Stimulated activated CD4-positive, alpha-beta T cell treated with anti-CD3 and anti-CD28 coated beads, TNF-alpha, amount 100 ng/mL, for 24 hours (primary cell): ENCODE data around the gene KIF13A.
"Not testable (repeated sequence)": the region's sequence is repeated elsewhere in the genome, so short reads cannot be mapped to it uniquely, and the experiment has no call there.

ENCODE experiments used
- DNase-seq, 3 experiments: peaks; one replicate each; pipeline ENCODE4 v3.0.0-alpha.2; 2020; ENCODE audit warnings: low read depth in 3 of 3

The KIF13A gene

DNA sequence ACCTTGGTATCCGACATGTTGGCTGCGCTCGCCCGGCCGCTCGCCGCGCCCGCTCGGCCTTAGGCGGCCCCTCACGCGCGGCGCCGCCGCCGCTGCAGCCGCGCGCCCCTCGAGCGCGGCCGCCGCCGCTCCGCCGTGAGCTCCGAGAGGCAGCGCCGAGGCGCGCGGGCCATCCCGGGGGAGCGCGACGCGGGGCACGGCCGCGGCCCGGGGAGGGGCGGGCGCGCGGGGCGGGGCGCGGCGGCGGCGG lies at the start of gene KIF13A:
Gene KIF13A (minus strand): TSS at position 189 of the 250 bp plus-strand sequence. CDS start 172 bp downstream, at position 17.
- DNase-seq = no peak

DNA sequence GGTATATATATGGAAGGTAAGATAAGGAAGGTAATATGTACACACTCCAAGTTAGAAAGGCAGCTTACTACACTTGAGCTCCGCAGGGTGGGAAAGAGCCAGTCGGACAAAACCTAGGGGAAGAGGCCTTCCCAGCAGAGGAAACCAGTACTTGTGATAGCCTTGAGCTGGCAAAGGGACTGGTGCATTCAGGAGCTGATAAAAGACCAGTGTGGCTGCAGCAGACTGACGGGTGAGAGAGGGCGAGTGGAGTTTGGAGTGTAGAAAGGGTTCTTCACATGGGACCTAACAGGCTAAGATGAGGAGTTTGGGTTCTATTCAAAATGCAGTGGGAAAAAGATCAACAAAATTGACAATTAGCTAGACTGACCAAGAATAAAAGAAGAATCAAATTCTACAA lies 49.3 kb upstream of the KIF13A start:
- no peak for DNase-seq

DNA sequence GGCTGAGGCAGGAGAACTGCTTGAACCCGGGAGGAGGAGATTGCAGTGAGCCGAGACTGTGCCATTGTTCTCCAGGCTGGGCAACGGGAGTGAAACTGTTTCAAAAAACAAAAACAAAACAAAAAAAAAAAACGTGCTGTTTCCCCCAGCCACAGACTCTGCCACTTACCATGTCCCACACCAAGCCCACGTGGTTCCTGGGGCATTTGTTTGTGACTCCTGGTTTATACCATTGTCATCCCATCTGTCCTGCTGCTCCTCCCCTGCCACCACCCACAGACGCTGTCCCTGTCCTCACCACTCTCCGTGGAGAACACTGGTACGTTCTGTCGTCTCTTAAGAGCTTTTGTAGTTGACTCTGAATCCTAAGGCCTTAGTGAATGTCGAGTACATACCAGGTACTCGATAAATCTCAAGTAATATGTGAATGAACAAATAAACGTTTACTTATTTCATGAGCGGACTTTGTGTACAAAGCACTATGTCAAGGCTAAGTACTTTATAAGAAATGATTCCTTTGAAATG lies 48.0 kb upstream of the KIF13A start:
- no peak for DNase-seq

DNA sequence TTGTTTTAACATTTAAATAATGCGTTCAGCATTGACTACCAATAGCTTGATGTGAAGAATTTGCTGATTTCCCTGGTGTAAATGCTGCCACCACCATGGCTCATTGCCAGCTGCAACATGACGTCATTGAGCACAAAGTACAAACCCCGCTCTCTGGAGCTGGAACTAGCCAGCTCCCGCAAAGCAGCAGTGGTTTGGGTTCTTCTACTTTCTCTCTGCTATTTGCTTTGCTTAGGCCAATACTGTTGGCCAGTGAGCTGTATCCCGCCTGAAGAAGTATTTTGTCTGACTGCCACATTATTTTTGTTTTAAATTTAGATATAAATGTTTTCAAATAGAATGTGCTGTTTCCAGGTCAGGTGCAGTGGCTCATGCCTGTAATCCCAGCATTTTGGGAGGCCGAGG lies 47.4 kb upstream of the KIF13A start:
- no peak for DNase-seq

DNA sequence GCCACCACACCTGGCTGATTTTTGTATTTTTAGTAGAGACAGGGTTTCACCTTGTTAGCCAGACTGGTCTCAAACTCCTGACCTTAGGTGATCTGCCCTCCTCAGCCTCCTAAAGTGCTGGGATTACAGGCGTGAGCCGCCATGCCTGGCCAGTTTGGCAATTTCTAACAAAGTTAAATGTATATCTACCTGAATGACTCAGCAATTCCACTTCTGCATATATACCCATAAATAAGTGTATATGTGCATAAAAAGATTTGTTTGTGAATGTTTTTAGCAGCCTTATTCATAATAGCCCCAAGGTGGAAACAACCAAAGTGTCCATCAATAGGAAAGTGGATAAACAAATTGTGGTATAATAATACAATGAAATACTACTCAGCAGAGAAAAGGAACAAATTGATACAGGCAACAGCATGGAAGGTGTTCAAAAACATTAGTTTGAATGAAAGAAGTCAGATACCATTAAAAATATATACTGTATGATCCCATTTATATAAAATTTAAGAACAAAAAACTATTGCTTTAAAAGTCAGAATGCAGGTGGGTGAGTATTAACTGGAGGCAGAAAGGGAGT lies 44.3 kb upstream of the KIF13A start:
- no peak for DNase-seq

DNA sequence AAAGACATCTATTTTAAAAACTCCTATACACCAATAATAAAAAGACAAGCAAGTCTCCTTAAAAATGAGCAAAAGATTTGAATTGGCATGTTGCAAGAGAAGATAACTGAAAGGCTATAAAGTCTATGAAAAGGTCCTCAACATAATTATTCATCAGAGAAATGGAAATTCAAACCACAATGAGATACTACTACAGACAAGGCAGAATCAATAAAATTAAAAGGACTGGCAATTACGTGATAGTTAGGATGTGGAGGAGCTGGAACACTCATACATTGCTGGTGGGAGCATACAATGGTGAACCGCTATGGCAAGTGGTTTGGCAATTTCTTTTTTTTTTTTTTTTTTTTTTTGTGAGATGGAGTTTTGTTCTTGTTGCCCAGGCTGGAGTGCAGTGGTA lies 43.8 kb upstream of the KIF13A start:
- DNase-seq = no peak

DNA sequence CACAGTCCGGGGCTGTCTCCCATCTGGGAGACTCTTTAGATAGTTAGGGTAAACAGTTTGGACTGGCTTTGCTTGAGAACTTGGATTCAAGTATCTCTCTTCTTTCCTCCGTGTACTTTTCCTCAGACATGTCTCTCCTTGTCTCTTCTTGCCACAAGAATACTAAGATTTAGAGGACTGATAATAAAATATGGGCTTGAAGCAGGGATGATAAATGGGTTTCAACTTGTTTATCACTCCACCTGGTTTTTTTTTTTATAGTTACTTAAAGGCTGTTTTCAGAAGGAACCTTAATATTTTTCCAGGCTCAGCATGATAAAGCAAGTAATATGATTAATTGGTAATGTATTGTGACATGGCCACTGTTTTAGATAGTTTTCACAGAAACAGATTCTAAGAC lies 40.9 kb upstream of the KIF13A start:
- no peak for DNase-seq

DNA sequence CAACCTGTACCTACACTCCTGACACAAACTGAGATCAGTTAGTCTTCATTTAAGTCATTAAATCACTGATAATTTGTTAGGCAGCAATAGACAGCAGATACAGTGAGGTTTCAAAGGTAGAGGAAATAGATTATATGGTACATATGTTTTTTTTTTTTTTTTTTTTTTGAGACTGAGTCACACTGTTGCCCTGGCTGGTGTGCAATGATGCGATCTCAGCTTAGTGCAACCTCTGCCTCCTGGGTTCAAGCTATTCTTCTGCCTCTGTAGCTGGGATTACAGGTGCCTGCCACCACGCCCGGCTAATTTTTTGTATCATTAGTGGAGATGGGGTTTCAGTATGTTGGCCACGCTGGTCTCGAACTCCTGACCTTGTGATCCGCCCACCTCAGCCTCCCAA lies 38.2 kb upstream of the KIF13A start:
- no peak for DNase-seq

DNA sequence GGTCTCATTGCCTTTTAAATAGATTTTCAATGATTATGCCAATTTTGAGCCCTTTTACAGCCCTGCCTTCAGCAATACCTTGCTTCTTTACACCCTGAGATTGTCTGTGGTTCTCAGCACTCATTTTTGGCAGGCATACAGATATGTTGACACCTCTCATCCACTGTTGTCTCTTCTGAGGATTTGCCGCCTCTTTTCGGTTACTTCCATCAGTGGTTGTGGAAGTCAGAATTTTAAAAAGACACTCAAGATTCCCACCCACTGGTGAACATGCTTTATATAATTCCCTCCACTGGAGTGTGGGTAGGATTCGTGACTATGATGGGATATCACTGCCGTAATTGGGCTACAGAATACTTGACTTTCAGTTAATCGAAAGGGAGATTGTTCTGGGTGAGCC lies 37.4 kb upstream of the KIF13A start:
- no peak for DNase-seq

DNA sequence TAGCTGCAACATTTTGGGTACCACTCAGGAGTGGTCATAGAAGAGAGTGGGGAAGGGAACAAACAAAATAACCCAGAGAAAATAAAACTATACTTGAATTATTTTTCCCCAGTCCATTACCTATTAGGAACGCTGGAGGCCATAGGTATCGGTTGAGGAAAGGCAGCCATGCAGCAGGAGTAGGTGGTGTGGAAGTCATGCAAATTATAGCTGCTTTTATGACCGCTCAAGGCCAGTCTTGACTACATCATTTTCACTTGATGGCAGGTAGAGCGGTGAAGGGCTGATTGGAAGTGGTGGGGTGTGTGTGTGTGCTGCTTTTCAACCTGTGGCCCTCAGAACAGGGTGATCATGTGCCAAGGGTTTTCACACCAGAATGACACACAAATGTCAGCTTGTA lies 36.5 kb upstream of the KIF13A start:
- DNase-seq = no peak

DNA sequence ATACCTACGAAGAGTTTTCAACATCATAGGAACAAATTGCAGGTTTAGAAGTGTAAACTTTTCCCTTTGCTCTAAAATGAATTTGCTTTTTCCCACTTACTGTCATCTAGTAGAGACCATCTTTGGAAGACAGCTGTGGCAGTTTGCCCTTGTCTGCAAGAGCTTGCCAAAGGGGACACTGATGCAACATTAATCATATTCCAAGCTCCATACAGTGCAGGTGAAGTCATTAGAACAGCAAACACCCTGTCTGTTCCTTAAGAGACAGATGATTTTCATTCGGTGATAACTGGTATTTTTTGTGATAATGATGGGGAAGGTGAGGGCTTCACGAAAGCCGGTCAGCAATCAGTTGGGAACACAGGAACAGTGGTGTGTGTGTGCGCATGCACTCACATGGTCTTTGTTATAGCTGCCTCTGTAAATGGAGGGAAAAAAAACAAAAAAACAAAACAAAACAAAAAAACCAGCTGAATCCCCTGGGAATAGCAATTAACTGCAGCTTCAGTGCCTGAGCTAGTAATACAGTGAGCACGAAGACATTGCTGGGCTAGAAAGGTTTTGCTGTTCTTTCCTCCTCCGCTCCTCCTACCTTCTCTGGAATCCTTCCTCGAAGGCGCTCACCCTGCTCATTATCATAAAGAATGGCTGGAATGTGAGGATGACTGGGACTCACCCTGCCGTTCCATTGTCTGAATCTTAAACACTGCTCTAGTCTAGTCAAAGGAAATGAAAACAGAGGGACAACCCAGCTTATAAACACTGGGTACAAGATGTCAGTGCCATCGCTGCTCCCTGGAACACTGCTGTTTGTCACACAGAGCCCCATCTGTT lies 35.2 kb upstream of the KIF13A start:
- DNase-seq = no peak

DNA sequence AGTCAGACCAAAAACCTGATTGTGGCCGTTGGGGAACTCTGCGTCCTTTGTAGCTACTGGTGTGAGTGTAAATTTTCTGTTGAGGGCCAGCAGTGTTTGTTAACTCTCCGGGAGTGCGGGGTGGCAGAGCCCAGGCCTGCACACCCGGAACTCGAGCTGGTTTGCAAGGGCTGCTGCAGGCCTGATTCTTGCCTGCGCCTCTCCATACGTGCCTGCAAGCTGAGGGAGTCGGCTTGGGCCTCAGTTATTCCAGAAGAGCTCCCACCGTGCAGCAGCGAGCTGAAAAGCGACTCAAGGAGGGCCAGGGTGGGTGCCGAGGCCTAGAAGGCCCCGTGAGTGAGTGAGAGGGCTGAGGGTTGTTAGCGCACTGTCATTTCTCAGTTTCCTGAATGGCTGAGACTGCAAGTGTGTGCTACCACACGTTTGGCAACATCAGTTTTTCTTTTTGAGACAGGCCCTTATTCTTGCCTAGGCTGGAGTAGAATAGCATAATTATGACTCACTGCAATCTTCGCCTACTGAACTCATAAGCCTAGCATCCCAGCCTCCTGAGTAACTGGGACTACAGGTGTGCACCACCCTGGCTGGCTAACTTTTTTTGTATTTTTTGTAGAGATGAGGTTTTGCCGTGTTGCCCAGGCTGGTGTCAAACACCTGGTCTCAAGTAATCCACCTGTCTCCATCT lies 33.9 kb upstream of the KIF13A start:
- no peak for DNase-seq

DNA sequence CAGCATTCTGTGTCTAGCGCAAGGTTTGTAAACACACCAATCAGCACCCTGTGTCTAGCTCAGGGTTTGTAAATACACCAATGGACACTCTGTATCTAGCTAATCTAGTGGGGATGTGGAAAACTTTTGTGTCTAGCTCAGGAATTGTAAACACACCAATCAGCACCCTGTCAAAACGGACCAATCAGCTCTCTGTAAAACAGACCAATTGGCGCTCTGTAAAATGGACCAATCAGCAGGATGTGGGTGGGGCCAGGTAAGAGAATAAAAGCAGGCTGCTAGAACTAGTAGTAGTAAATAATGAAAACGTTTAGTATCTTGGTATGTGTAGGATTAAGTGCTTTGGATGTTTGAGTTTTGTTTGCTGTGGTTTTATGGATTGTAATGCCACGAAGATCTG lies 33.1 kb upstream of the KIF13A start:
- DNase-seq = not testable (repeated sequence)

DNA sequence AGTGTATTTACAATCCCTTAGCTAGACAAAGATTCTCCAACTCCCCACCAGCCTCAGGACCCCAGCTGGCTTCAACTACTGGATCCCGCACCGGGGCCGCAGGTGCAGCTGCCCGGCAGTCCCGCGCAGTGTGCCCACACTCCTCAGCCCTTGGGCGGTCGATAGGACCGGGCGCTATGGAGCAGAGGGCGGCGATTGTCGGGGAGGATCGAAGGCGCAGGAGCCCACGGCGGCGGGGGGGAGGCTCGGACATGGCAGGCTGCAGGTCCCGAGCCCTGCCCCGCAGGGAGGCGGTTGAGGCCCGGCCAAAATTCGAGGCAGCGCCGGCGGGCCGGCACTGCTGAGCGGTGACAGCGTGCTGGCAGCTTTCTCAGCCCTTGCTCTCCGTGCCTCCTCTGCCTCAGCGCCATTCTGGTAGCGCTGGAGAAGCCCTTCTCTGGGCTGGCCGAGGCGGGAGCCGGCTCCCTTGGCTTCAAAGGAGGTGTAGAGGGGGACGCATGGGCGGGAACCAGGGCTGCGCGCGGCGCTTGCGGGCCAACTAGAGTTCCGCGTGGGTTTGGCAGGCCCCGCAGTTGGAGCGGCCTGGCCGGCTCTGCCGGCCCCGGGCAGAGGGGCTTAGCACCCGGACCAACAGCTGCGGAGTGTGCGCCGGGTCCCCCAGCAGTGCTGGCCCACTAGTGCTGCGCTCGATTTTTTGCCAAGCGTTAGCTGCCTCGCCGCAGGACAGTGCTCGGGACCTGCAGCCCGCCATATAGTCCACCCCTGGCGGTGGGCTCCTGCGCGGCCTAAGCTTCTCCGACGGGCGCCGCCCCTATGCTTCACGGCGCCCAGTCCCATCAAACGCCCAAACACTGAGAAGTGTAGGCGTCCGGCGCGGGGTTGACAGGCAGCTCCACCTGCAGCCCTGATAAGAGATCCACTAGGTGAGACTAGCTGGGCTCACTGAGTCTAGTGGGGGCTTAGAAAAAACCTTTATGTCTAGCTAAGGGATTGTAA lies 32.4 kb upstream of the KIF13A start:
- no peak for DNase-seq

DNA sequence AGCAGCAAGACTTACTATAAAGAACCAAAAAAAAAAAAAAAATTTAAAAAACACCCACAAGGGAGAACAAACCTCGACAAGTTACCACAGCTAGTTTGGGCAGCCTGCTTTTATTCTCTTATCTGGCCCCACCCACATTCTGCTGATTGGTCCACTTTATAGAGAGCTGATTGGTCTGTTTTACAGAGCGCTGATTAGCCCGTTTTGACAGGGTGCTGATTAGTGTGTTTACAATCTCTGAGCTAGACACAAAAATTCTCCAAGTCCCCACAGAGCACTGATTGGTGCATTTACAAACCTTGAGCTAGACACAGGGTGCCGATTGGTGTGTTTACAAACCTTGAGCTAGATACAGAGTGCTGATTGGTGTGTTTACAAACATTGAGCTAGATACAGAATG lies 31.7 kb upstream of the KIF13A start:
- not testable (repeated sequence) for DNase-seq

DNA sequence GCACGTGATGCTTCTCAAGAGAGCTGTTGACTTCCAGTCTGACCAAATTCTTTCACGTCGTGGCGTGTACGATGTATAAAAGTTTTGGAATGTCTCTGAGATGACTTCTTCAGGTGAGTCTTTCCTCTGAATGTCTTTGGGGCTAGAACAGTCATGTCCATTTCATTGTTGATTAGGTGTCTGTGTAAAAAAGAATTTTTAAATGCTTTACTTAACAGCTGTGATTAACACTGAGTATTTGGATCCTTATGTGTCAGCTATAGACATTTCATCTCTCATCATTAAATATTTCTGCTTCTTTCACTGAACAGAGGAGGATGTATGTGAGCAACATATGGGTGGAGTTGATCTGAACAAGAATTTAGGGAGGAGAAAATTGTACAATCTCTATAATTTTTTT lies 29.3 kb upstream of the KIF13A start:
- DNase-seq = no peak

DNA sequence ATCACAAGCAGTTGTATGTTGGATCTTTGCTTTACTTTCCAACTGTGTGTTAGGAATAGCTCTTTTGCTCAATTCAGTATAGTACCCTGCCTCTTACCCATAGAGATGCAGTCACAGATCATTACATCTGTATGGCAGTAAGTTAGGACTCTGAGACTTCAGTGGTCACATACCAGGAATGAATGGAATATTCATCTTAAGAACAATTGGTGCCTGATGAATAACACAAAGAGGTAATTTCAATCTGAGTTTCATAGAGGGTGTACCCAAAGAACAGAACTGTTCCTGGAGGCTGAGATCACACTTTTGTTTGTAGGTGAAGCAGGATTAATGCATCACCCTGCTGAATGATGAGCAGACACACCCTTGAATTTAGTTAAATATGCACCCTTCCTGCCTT lies 28.7 kb upstream of the KIF13A start:
- no peak for DNase-seq

DNA sequence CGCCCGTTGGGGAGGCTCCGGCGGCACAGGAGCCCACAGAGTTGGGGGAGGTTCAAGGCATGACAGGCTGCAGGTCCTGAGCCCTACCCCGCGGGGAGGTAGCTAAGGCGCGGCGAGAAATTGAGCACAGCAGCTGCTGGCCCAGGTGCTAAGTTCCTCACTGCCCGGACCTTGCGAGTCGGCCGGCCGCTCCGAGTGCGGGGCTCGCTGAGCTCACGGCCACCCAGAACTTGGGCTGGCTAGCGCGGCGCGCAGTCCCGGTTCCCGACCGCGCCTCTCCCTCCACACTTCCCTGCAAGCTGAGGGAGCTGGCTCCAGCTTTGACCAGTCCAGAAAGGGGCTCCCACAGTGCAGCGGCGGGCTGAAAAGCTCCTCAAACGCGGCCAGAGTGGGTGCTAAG lies 23.9 kb upstream of the KIF13A start:
- DNase-seq = no peak

DNA sequence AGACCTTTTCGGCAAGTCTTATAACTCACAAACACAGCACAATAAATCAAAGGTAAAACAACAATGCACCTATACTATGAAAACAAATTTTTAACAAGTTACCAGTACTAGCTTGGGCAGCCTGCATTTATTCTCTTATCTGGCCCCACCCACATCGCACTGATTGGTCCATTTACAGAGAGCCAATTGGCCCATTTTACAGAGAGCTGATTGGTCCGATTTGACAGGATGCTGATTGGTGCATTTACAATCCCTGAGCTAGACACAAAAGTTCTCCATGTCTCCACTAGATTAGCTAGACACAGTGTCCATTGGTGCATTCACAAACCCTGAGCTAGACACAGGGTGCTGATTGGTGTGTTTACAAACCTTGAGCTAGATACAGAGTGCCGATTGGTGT lies 23.1 kb upstream of the KIF13A start:
- DNase-seq = not testable (repeated sequence)

DNA sequence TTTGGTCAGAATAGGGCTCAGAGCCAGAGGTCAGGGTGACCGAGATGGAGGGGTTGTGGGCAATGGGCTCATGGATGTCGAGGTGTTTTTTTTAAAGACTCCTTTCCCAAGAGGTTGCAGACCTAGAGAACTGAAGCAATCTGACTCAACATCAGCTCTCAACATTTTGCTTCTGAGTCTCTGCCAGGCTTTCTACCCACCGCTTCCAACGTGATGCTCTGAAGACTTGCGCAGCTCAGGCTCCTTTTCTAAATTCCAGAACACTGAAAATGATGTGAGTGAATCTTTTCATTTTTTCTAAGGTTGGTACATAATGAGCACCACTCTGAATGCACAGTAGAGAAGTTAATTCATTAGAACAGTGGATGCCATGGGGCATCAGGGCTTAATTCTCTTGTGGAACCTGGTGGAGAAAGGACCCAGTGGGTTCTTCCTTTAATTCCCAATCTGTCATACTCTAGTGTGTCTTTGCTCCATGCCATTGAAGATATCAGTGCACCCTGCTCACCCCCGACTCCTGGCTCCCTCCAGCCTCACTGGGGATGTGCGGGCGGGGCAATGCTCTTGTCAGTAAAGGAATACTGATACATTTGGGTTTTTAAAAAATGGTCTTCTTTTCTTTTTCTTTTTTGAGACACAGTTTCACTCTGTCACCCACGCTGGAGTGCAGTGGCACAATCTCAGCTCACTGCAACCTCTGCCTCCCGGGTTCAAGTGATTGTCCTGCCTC lies 17.0 kb upstream of the KIF13A start:
- no peak for DNase-seq

DNA sequence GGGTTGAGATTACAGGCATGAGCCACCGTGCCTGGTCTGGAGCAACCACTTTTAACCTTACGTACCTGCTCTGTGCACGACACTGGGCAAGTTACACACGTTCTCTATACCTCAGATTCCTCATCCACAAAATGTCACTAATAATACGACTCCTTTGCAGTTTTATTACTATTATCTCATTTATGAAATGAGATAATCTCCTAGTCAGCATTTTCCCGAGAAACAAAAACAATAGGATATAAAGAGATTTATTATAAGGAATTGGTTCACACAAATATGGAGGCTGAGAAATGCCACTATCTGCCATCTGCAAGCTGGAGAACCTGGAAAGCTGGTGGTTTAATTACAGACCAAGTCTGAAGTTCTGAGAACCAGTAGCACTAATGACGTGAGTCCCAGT lies 12.0 kb upstream of the KIF13A start:
- no peak for DNase-seq
